GM21723 (cell line): Measurements from ENCODE around the gene LAMA3.
"Not testable (repeated sequence)": the region's sequence is repeated elsewhere in the genome, so short reads cannot be mapped to it uniquely, and the experiment has no call there.

Experiments
- ATAC-seq: cut with Tn5 transposase; IDR thresholded peaks from one replicate; pipeline ENCODE4 v1.9.1; 2021; ENCODE audit warnings: mild to moderate bottlenecking, moderate library complexity; ENCODE audit not compliant: unreplicated experiment

Gene LAMA3

DNA sequence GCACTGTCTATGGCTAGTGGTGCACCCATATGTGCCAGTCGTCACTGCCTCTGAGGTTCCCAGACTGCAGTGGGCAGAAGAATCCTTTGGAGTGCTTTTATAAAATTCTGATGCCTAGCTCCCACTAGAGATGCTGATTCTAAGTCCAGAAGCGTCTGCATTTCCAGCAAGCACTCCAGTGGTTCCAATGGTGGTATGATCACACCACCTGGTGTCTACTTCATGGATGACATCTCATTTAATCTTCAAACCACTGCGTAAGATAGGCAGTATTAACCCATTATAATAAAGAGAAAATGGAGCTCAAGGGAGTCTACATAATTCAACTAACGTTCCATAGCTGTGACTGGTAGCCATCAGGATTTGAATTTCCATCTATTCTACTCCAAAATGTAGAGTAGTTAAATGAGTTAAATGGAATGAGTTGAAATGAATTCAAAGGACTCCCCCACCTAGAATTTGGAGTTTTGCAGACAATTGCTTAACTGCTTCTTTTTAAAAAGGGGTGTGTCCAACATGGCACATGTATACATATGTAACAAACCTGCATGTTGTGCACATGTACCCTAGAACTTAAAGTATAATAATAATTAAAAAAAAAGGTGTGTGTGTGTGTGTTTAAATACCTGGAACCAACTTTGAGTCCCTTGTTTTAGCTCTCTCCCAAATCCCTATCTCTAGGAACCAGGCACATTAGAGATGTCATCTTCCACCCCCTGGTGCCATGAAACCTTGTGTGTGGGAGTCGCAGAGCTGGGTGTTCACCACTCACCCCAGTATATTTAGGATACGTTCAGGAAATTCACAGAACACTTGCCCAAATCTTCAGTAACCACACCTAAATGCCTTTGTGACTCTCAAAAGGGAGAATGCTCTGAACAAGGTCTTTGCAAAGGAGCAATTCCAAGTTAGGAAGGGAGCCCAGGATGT, 14.1 kb downstream of the LAMA3 start:
- no peak for ATAC-seq

- no peak for ATAC-seq
Observed at GRCh38 chr18:23703987-23704384, 14.7 kb downstream of the LAMA3 start.

GRCh38 chr18:23704806-23705205, 15.6 kb downstream of the LAMA3 start:
- no peak for ATAC-seq

DNA sequence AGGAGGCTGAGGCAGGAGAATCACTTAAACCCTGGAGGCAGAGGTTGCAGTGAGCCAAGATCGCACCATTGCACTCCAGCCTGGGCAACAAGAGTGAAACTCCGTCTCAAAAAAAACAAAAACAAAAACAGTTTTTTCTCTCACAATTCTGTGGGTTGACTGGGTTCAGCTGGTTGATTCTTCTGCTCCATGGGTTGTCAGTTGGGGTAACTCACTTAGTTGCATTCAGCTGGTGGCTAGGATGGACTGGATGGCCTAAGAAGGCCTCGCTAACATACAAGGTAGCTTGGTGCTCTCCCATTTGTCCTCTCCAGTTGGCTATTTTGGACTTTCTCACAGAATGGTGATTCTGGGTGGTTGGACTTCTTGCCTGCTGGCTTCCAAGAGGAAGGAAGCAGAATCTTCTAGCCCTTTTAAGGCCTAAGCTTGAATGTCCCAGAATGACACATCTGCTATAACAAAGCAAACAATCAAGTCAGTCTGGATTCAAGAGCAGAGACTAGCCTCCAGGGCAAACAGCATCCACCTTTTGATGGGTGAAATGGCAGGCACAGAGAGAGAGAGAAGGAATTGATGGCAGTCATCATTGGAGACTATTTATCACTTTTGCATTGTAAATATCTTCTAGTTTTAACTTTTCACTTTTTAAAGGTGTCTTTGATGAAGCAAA, 17.9 kb downstream of the LAMA3 start:
- no peak for ATAC-seq

GRCh38 chr18:23710068-23710527, 20.8 kb downstream of the LAMA3 start:
- ATAC-seq = no peak

- no peak for ATAC-seq
Observed at GRCh38 chr18:23710946-23711345, 21.7 kb downstream of the LAMA3 start.

GRCh38 chr18:23711426-23711825, 22.2 kb downstream of the LAMA3 start:
- ATAC-seq = no peak

- ATAC-seq = no peak
Observed at GRCh38 chr18:23712445-23712844, 23.2 kb downstream of the LAMA3 start.

DNA sequence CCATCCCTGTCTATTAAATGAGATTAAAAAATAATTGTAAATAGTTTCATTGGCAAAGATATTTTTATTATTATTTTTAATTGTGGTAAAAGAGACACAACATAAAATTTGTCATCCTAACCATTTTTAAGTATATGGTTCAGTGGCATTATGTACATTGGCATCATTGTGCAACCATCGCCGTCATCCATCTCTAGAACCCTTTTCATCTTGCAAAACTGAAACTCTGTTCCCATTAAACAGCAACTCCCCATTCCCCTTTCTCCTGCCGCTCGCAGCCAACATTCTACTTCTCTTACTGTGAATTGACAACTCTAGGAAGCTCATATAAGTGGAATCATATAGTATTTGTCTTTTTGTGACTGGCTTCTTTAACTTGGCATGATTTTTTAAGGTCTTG, 25.3 kb downstream of the LAMA3 start:
- no peak for ATAC-seq

DNA sequence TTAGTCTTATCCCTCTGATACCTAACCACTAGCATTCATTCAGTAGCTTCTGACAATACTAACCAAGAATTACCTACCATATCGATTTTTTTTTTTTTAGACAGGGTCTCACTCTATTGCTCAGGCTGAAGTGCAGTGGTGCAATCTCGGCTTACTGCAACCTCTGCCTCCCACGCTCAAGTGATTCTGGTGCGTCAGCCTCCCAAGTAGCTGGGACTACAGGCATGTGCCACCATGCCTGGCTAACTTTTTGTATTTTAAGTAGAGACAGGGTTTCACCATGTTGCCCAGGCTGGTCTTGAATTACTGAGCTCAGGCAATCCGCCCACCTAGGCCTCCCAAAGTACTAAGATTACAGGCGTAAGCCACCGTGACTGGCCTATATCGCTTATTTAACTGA, 26.8 kb downstream of the LAMA3 start:
- not testable (repeated sequence) for ATAC-seq

DNA sequence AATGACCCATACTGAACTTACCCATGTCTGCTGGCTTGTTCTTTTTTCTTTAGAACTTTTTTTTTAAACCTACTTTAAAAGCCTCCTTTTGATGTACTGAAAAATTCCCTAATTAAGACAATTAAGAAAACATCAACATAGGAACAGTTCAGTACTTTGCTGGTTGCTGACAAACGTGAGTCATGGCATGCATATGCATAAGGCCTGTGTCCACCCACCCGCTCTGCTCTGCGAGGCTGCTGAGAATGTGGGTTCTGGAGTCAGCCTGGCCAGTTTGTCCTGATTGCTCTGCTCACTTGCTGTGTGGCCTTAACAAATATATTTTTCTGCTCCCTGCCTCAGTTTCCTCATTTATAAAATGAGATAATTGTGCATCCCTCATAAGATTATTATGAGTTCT, 27.3 kb downstream of the LAMA3 start:
- ATAC-seq = no peak

DNA sequence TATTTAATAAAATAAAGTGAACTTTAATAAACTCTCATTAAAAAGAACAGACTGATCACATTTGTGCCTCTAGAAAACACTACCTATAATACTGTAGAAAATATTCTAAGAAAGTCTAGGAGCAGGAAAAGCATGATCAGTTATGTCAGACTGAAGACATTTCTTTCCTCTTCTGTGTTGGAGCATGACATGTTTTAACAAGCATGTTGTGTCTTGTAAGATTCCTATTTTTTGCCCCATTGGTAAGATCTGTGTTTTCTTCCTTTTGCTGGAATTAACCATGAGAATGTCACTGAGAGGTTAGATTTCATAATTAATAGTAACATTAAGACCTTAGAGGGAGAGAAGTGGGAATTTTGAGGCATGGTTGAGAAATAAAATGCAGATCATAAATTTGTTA, 27.7 kb downstream of the LAMA3 start:
- no peak for ATAC-seq

DNA sequence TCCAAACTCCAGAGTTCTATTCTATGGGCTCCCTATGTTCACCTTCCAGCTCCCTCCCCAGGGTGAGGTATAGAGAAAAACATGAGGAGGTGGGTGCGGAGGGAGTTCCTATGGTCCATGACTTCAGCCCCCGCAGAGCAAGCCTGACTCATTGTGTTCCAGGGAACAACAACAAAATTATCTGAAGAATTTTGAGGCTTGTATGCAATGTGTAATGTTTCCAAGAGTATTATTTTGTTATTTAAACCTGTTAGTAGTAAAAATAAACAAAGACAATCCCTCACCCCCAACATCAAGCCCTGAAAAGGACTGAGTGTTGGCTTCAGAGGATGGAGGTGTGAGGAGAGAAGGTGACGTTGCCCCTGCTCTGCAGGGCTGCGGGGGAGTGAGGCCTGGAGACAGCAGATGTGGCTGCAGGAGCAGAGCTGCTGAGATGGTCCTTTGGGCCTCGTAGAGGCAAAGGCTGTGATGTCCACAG, 29.0 kb downstream of the LAMA3 start:
- ATAC-seq = no peak

DNA sequence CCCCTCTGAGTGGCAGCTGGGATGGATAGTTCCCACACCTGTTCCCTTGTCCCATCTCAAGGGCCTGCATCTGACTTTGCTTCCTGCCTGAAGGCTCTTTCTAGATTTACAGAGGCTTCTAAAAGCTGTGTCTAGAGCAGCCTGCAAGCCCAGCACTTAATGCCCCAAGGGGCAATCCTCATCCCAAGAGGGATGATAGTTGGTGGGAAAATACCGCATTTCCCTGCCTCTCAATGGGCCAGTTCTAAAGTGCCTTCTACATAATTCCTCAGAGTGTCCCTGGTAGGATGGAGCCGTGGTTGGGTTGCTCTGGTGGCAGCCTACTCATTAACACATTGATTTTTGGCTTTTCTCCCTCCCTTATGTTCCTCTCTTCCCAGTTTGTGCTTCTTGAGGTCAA, 29.5 kb downstream of the LAMA3 start:
- ATAC-seq = no peak

DNA sequence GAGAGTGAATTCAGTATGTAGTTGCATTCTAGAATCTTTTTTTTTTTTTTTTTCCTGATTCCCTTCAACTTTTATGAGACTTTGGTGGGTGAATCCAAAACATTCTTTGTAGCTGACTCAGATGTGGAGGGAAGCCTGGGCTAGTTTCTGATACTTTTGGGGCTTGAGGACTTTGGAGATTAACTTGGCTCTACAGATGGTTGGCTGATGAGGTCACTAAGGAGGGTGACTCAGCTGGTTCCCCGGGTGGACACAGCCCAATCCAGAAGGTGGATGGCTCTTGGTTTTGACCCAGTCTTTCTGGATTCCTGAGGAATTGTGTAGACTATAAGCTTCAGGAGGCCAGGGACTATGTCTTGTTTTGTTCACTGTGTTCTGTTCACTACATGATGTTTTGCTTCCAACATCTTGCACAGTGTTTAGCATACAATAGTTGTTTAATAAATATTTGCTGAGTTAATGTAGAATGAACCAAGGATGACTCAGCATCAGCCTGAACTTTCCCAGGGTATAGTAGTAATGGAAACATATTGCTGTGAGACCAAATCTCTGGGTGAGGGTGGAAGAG, 30.5 kb downstream of the LAMA3 start:
- ATAC-seq = no peak

- ATAC-seq = no peak
Observed at GRCh38 chr18:23721696-23722480, 32.6 kb downstream of the LAMA3 start.

- no peak for ATAC-seq
Observed at GRCh38 chr18:23722646-23723045, 33.4 kb downstream of the LAMA3 start.

DNA sequence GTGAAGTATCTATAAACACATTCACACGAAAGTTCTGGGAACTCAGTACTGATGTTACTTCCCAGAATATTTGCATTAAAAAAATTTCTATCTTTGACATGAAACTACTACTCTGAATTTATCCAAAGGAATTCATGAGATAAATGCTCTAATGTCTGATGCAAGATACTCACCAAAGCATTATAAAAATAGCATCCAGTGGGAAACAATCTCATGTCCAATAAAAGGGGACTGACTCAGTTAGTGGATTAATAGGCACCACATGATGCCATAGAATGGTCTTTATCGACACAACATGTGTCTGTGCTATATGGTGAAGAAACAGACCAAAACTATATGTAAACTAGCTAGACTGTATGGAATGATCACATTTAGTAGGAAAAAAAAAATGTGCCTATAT, 33.9 kb downstream of the LAMA3 start:
- no peak for ATAC-seq

DNA sequence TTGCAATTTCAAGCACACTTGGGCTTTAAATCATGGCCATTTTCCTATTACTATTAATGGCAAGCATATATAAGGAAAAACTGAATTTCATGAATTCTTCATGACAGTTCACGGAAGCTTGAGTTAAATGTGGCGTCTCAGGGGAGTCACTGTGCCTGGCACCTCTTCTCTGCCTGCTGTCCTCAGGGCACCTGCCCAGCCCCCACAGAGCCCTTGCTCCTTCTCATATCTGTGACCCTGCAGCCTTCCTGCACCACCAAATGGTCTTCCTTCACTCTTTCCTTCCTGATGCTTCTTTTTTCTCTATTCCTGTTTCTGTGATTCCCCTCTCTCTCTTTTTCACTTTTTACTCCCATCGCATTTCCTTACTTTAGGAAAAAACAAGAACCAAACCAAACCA, 35.4 kb downstream of the LAMA3 start:
- no peak for ATAC-seq

DNA sequence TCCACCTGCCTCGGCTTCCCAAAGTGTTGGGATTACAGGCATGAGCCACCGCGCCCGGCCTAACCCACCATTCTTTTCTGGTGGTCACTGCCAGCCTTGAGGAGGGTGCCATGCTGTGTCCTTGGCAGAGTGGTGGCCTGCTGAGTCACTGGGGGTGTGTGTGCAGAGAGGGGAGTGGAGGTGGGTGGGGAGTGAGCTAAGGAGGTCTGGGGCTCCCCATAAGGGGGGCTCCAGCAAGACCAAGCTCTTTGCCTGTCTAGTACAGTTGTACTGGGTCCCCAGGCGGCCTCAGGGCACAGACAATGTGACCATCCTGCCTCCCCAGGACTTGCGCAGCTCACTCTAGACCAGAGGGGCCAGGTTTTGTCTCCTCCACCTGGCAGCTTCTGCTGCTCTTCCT, 36.1 kb downstream of the LAMA3 start:
- ATAC-seq = no peak
